ENCODE data around the gene HPSE2.

- TF ChIP-seq POLR2AphosphoS5 (IDR thresholded peaks at IDR 0.05; ENCODE audit: low read depth, low read length), result no peak
- no peak for TF ChIP-seq CTCF (IDR thresholded peaks at IDR 0.05)
Measured at GRCh38 chr10:98510412-98510995, 725.1 kb downstream of the HPSE2 start.
